ENCODE measurements around the gene HLA-DQA2. TPM values are rescaled to one million over a fixed set of nuclear protein-coding genes. Genes with fewer than 3 reads are reported as not detected.
"Not testable (repeated sequence)": the region's sequence is repeated elsewhere in the genome, so short reads cannot be mapped to it uniquely, and the experiment has no call there.

Gene HLA-DQA2
- total RNA-seq, 6 experiments from 2014 or later: 0.25 to 7.7 (median 0.72) TPM; not detected in 1

DNA sequence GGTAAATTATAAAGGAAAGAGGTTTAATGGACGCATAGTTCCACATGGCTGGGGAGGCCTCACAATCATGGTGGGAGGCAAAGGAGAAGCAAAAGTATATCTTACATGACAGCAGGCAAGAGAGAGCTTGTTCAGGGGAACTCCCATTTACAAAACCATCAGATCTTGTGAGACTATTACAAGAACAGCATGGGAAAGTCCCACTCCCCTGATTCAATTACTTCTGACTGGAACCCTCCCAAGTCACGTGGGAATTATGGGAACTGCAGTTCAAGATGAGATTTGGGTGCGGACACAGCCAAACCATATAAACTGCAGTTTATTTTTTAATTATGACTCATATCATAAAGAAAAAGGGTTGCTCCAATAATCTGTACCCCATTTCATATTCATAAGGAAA lies 22.3 kb upstream of the HLA-DQA2 start:
- Histone ChIP-seq H3K9me3 (no peaks in the 10 kb centered on the region), H3K4me1 (no peaks in the 10 kb centered on the region), H3K27me3 (no peaks in the 10 kb centered on the region), H3K36me3 (no peaks in the 10 kb centered on the region), H3K27ac (no peak overlapping the region), H3K4me3 (no peak overlapping the region)
- WGBS (ENCODE audit: insufficient coverage, low coverage, low lambda C conversion rate, missing lambda C conversion rate): 44% methylated on average over 3 of the region's 3 CpGs
- ATAC-seq: no peak
- intact Hi-C loops (cut with DNase I): no loop called here
- TF ChIP-seq, protein P1, sequence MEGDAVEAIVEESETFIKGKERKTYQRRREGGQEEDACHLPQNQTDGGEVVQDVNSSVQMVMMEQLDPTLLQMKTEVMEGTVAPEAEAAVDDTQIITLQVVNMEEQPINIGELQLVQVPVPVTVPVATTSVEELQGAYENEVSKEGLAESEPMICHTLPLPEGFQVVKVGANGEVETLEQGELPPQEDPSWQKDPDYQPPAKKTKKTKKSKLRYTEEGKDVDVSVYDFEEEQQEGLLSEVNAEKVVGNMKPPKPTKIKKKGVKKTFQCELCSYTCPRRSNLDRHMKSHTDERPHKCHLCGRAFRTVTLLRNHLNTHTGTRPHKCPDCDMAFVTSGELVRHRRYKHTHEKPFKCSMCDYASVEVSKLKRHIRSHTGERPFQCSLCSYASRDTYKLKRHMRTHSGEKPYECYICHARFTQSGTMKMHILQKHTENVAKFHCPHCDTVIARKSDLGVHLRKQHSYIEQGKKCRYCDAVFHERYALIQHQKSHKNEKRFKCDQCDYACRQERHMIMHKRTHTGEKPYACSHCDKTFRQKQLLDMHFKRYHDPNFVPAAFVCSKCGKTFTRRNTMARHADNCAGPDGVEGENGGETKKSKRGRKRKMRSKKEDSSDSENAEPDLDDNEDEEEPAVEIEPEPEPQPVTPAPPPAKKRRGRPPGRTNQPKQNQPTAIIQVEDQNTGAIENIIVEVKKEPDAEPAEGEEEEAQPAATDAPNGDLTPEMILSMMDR (IDR thresholded peaks at IDR 0.05): no peak
- TF ChIP-seq POLR2A (IDR thresholded peaks at IDR 0.05): no peak
- DNase-seq: no peak

GRCh38 chr6:32738126-32738525 lies 3.1 kb upstream of the HLA-DQA2 start:
- no peaks in the 10 kb centered on the region for H3K9me3 ChIP-seq
- no peak overlapping the region for H3K4me3 ChIP-seq
- TF ChIP-seq, protein P1 (IDR thresholded peaks at IDR 0.05): no peak
- no peak for TF ChIP-seq POLR2A (IDR thresholded peaks at IDR 0.05)
- H3K27me3 ChIP-seq: no peaks in the 10 kb centered on the region
- WGBS (ENCODE audit: insufficient coverage, low coverage, low lambda C conversion rate, missing lambda C conversion rate): 35% methylated on average over 2 of the region's 2 CpGs
- no peaks in the 10 kb centered on the region for H3K36me3 ChIP-seq
- intact Hi-C loops (cut with DNase I): no loop called here
- H3K27ac ChIP-seq: no peak overlapping the region
- no peak for DNase-seq
- H3K4me1 ChIP-seq: no peaks in the 10 kb centered on the region
- no peak for ATAC-seq

- WGBS (ENCODE audit: insufficient coverage, low coverage, low lambda C conversion rate, missing lambda C conversion rate): 57% methylated on average over 3 of the region's 3 CpGs
These were observed 1.2 kb downstream of the HLA-DQA2 start for GRCh38 chr6:32742374-32742773.

DNA sequence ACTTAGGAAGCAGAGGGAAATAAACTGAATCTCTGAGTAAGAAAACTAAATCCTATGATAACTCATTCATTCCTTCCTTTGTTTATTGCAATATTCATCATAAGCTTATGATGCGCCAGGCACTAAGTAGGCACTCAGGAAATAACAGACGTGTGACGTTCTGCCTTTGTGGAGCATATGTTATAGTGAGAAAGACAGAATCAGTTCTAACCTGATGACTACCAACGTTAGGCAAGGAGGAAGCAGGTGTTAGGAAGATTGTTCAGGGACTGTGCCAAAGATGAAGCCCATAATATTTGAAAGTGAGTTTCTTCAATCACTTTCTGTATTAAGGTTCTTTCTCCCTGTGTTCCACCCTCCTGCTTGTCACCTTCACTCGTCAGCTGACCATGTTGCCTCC lies 3.6 kb downstream of the HLA-DQA2 start:
- Histone ChIP-seq H3K27ac (no peak overlapping the region), H3K27me3 (no peaks in the 10 kb centered on the region), H3K9me3 (no peaks in the 10 kb centered on the region), H3K4me3 (no peak overlapping the region), H3K36me3 (no peaks in the 10 kb centered on the region), H3K4me1 (no peaks in the 10 kb centered on the region)
- WGBS (ENCODE audit: insufficient coverage, low coverage, low lambda C conversion rate, missing lambda C conversion rate): 21% methylated on average over 5 of the region's 5 CpGs
- intact Hi-C loops (cut with DNase I): no loop called here
- no peak for DNase-seq
- no peak for ATAC-seq
- no peak for TF ChIP-seq POLR2A (IDR thresholded peaks at IDR 0.05)
- TF ChIP-seq, protein P1 (IDR thresholded peaks at IDR 0.05): no peak

More at GRCh38 chr6:32742374-32742773, 1.2 kb downstream of the HLA-DQA2 start:
- intact Hi-C loops (cut with DNase I): no loop called here
- Histone ChIP-seq H3K36me3 (no peaks in the 10 kb centered on the region), H3K27me3 (no peaks in the 10 kb centered on the region), H3K9me3 (no peaks in the 10 kb centered on the region), H3K4me1 (no peaks in the 10 kb centered on the region), H3K4me3 (no peak overlapping the region), H3K27ac (no peak overlapping the region)
- TF ChIP-seq, protein P1 (IDR thresholded peaks at IDR 0.05): no peak
- TF ChIP-seq POLR2A (IDR thresholded peaks at IDR 0.05): no peak
- DNase-seq: no peak
- ATAC-seq: no peak

DNA sequence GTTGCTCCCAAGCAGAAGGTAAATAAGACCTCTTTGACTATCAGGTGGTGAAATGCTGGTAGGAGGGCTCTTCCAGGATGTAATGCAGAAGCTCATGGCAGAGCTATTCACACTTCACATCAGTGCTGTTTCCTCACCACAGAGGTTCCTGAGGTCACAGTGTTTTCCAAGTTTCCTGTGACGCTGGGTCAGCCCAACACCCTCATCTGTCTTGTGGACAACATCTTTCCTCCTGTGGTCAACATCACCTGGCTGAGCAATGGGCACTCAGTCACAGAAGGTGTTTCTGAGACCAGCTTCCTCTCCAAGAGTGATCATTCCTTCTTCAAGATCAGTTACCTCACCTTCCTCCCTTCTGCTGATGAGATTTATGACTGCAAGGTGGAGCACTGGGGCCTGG lies 4.5 kb downstream of the HLA-DQA2 start:
- H3K4me3 ChIP-seq; ATAC-seq; DNase-seq; H3K4me1 ChIP-seq; H3K9me3 ChIP-seq; intact Hi-C loops (cut with DNase I); H3K27me3 ChIP-seq; H3K27ac ChIP-seq; H3K36me3 ChIP-seq: not testable (repeated sequence)
- WGBS (ENCODE audit: insufficient coverage, low coverage, low lambda C conversion rate, missing lambda C conversion rate): 18% methylated on average over 1 of the region's 1 CpG

Measured in right lobe of liver (tissue), 6 donors.